HEK293 (cell line): ENCODE data around the gene PKNOX1.

Source experiments
- BCL11B ChIP-seq: fragments of 450-650 bp; formaldehyde crosslinking; IDR thresholded peaks from 2 replicates; pipeline ENCODE4 v1.5.1; 2016; ENCODE audit warnings: low read depth, missing biosample characterization, missing genetic modification characterization
- IKZF3 ChIP-seq: fragments of 450-650 bp; IDR thresholded peaks from 2 replicates; pipeline ENCODE4 v1.5.0; 2018; ENCODE audit warnings: missing biosample characterization, mild to moderate bottlenecking, missing genetic modification characterization, moderate library complexity
- KLF8 ChIP-seq: fragments of 450-650 bp; formaldehyde crosslinking; IDR thresholded peaks from 2 replicates; pipeline ENCODE4 v1.5.1; 2016; ENCODE audit warnings: missing biosample characterization, missing genetic modification characterization
- REPIN1 ChIP-seq: fragments of 450-650 bp; formaldehyde crosslinking; IDR thresholded peaks from 2 replicates; pipeline ENCODE4 v1.5.1; 2017; ENCODE audit warnings: missing biosample characterization, missing genetic modification characterization, low read depth
- SCRT1 ChIP-seq: fragments of 450-650 bp; formaldehyde crosslinking; IDR thresholded peaks from 2 replicates; pipeline ENCODE4 v1.5.1; 2016; ENCODE audit warnings: missing biosample characterization, missing genetic modification characterization, borderline replicate concordance
- ZFP37 ChIP-seq: fragments of 450-650 bp; formaldehyde crosslinking; IDR thresholded peaks from 2 replicates; pipeline ENCODE4 v1.5.1; 2016; ENCODE audit warnings: missing biosample characterization, missing genetic modification characterization
- ZNF114 ChIP-seq: fragments of 450-650 bp; formaldehyde crosslinking; IDR thresholded peaks from 2 replicates; pipeline ENCODE4 v1.5.0; 2017; ENCODE audit warnings: missing biosample characterization, missing genetic modification characterization
- ZNF214 ChIP-seq: fragments of 450-650 bp; formaldehyde crosslinking; IDR thresholded peaks from 2 replicates; pipeline ENCODE4 v1.5.1; 2017; ENCODE audit warnings: missing biosample characterization, mild to moderate bottlenecking, missing genetic modification characterization, borderline replicate concordance
- ZNF23 ChIP-seq: fragments of 450-650 bp; formaldehyde crosslinking; IDR thresholded peaks from 2 replicates; pipeline ENCODE4 v1.5.1; 2016; ENCODE audit warnings: missing biosample characterization, missing genetic modification characterization, borderline replicate concordance
- ZNF366 ChIP-seq: fragments of 450-650 bp; formaldehyde crosslinking; conservative IDR thresholded peaks from 2 replicates; pipeline ENCODE4 v1.5.1; 2016; ENCODE audit warnings: missing biosample characterization, missing genetic modification characterization
- ZNF416 ChIP-seq: fragments of 450-650 bp; formaldehyde crosslinking; IDR thresholded peaks from 2 replicates; pipeline ENCODE4 v1.5.1; 2016; ENCODE audit warnings: missing biosample characterization, missing genetic modification characterization
- ZNF423 ChIP-seq: fragments of 450-650 bp; formaldehyde crosslinking; IDR thresholded peaks from 2 replicates; pipeline ENCODE4 v1.5.1; 2016; ENCODE audit warnings: missing biosample characterization, missing genetic modification characterization
- ZNF48 ChIP-seq: fragments of 450-650 bp; formaldehyde crosslinking; IDR thresholded peaks from 2 replicates; pipeline ENCODE4 v1.5.1; 2016; ENCODE audit warnings: missing biosample characterization, missing genetic modification characterization
- ZNF514 ChIP-seq: fragments of 450-650 bp; formaldehyde crosslinking; IDR thresholded peaks from 2 replicates; pipeline ENCODE4 v1.5.1; 2016; ENCODE audit warnings: missing biosample characterization, missing genetic modification characterization
- ZNF664 ChIP-seq: fragments of 450-650 bp; formaldehyde crosslinking; IDR thresholded peaks from 2 replicates; pipeline ENCODE4 v1.5.1; 2016; ENCODE audit warnings: missing biosample characterization, missing genetic modification characterization
- ZNF701 ChIP-seq: fragments of 450-650 bp; formaldehyde crosslinking; IDR thresholded peaks from 2 replicates; pipeline ENCODE4 v1.5.1; 2016; ENCODE audit warnings: missing biosample characterization, missing genetic modification characterization
- ZNF747 ChIP-seq: fragments of 450-650 bp; formaldehyde crosslinking; IDR thresholded peaks from 2 replicates; pipeline ENCODE4 v1.5.1; 2016; ENCODE audit warnings: missing biosample characterization, missing genetic modification characterization
- TF ChIP-seq, protein P1 (sequence below): fragments of 450-650 bp; formaldehyde crosslinking; IDR thresholded peaks from 2 replicates; pipeline ENCODE4 v1.5.1; 2016; ENCODE audit warnings: missing biosample characterization, missing genetic modification characterization
- TF ChIP-seq, protein P2 (sequence below): fragments of 450-650 bp; formaldehyde crosslinking; IDR thresholded peaks from 2 replicates; pipeline ENCODE4 v1.5.1; 2016; ENCODE audit warnings: missing biosample characterization, missing genetic modification characterization, low read depth
- TF ChIP-seq, protein P3 (sequence below): fragments of 450-650 bp; formaldehyde crosslinking; IDR thresholded peaks from 2 replicates; pipeline ENCODE4 v1.5.1; 2016; ENCODE audit warnings: missing biosample characterization, missing genetic modification characterization
- TF ChIP-seq, protein P4 (sequence below): fragments of 450-650 bp; formaldehyde crosslinking; IDR thresholded peaks from 2 replicates; pipeline ENCODE4 v1.5.1; 2016; ENCODE audit warnings: missing biosample characterization, missing genetic modification characterization, borderline replicate concordance
- TF ChIP-seq, protein P5 (sequence below): fragments of 450-650 bp; formaldehyde crosslinking; IDR thresholded peaks from 2 replicates; pipeline ENCODE4 v1.5.1; 2017; ENCODE audit warnings: missing biosample characterization, missing genetic modification characterization
- TF ChIP-seq, protein P6 (sequence below): fragments of 450-650 bp; formaldehyde crosslinking; IDR thresholded peaks from 2 replicates; pipeline ENCODE4 v1.5.1; 2016; ENCODE audit warnings: missing biosample characterization, missing genetic modification characterization

Gene PKNOX1

DNA sequence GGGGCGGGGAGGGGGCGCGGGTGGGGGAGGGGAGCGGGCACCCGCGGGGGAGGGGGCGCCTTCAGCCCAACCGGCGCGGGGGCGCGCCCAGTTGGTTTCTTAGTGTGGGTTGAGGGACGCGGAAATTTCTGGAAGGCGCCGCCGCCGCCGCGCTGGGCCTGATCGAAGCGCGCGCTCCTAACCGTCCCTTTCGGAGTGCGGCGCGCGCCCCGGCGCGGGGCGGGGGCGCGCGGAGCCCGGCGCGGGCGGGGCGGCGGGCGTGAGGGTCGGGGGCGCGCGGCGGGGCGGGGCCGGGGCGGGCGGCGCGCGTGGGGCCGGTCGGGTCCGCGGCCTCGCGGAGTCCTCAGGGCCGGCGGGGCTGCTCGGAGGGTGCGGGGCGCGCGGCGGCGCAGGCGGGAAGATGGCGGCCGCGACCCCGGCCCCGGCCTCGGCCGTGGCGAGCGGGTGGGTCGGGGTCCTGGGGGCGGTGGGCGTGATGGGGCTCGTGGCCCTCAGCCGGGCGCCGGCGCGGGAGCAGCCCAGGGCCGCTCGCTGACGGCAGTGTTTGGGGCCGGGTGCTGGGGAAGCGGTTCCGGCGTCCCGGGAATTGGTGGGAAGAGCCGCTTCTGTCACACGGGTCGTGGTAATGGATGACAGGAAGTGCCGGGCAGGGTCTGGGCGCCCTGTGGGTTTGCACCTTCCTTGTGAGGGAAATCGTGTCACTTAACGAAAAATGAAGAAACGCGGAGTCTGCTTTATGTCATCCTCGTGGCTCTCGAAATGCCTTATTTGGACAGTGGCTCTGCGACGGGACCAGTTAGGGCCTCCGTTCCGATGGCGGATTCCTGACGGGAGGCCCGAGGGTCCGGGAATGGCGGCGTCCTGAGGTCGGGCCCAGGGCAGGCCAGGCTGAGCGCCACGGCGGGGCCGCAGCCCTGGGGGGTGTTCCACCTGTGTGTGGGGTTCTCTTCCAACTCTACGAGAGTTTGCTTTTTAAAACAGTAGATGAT, 764 bp downstream of the PKNOX1 start (continued):
- no peak for TF ChIP-seq ZNF416 (tag by site-specific recombination)
- TF ChIP-seq, protein P1, sequence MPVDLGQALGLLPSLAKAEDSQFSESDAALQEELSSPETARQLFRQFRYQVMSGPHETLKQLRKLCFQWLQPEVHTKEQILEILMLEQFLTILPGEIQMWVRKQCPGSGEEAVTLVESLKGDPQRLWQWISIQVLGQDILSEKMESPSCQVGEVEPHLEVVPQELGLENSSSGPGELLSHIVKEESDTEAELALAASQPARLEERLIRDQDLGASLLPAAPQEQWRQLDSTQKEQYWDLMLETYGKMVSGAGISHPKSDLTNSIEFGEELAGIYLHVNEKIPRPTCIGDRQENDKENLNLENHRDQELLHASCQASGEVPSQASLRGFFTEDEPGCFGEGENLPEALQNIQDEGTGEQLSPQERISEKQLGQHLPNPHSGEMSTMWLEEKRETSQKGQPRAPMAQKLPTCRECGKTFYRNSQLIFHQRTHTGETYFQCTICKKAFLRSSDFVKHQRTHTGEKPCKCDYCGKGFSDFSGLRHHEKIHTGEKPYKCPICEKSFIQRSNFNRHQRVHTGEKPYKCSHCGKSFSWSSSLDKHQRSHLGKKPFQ (tag by site-specific recombination): no peak
- peak; percentile 58 for TF ChIP-seq KLF8
- no peak for TF ChIP-seq ZNF366 (tag by site-specific recombination)
- TF ChIP-seq SCRT1: no peak
- TF ChIP-seq ZFP37 (tag by site-specific recombination): no peak
- TF ChIP-seq ZNF114 (tag by site-specific recombination): no peak
- TF ChIP-seq ZNF423 (tag by site-specific recombination): no peak
- TF ChIP-seq, protein P2, sequence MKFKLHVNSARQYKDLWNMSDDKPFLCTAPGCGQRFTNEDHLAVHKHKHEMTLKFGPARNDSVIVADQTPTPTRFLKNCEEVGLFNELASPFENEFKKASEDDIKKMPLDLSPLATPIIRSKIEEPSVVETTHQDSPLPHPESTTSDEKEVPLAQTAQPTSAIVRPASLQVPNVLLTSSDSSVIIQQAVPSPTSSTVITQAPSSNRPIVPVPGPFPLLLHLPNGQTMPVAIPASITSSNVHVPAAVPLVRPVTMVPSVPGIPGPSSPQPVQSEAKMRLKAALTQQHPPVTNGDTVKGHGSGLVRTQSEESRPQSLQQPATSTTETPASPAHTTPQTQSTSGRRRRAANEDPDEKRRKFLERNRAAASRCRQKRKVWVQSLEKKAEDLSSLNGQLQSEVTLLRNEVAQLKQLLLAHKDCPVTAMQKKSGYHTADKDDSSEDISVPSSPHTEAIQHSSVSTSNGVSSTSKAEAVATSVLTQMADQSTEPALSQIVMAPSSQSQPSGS (tag by site-specific recombination): no peak
- TF ChIP-seq, protein P3, sequence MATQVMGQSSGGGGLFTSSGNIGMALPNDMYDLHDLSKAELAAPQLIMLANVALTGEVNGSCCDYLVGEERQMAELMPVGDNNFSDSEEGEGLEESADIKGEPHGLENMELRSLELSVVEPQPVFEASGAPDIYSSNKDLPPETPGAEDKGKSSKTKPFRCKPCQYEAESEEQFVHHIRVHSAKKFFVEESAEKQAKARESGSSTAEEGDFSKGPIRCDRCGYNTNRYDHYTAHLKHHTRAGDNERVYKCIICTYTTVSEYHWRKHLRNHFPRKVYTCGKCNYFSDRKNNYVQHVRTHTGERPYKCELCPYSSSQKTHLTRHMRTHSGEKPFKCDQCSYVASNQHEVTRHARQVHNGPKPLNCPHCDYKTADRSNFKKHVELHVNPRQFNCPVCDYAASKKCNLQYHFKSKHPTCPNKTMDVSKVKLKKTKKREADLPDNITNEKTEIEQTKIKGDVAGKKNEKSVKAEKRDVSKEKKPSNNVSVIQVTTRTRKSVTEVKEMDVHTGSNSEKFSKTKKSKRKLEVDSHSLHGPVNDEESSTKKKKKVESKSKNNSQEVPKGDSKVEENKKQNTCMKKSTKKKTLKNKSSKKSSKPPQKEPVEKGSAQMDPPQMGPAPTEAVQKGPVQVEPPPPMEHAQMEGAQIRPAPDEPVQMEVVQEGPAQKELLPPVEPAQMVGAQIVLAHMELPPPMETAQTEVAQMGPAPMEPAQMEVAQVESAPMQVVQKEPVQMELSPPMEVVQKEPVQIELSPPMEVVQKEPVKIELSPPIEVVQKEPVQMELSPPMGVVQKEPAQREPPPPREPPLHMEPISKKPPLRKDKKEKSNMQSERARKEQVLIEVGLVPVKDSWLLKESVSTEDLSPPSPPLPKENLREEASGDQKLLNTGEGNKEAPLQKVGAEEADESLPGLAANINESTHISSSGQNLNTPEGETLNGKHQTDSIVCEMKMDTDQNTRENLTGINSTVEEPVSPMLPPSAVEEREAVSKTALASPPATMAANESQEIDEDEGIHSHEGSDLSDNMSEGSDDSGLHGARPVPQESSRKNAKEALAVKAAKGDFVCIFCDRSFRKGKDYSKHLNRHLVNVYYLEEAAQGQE (tag by site-specific recombination): 0 out of 2 replicates have a peak, but pooled peaks have one; percentile 24
- TF ChIP-seq REPIN1 (tag by site-specific recombination): no peak
- TF ChIP-seq BCL11B (tag by site-specific recombination): no peak
- no peak for TF ChIP-seq ZNF747
- no peak for TF ChIP-seq ZNF514
- TF ChIP-seq ZNF23 (tag by site-specific recombination): no peak
- TF ChIP-seq, protein P4, sequence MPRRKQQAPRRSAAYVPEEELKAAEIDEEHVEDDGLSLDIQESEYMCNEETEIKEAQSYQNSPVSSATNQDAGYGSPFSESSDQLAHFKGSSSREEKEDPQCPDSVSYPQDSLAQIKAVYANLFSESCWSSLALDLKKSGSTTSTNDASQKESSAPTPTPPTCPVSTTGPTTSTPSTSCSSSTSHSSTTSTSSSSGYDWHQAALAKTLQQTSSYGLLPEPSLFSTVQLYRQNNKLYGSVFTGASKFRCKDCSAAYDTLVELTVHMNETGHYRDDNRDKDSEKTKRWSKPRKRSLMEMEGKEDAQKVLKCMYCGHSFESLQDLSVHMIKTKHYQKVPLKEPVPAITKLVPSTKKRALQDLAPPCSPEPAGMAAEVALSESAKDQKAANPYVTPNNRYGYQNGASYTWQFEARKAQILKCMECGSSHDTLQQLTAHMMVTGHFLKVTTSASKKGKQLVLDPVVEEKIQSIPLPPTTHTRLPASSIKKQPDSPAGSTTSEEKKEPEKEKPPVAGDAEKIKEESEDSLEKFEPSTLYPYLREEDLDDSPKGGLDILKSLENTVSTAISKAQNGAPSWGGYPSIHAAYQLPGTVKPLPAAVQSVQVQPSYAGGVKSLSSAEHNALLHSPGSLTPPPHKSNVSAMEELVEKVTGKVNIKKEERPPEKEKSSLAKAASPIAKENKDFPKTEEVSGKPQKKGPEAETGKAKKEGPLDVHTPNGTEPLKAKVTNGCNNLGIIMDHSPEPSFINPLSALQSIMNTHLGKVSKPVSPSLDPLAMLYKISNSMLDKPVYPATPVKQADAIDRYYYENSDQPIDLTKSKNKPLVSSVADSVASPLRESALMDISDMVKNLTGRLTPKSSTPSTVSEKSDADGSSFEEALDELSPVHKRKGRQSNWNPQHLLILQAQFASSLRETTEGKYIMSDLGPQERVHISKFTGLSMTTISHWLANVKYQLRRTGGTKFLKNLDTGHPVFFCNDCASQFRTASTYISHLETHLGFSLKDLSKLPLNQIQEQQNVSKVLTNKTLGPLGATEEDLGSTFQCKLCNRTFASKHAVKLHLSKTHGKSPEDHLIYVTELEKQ (tag by site-specific recombination): no peak
- TF ChIP-seq, protein P5, sequence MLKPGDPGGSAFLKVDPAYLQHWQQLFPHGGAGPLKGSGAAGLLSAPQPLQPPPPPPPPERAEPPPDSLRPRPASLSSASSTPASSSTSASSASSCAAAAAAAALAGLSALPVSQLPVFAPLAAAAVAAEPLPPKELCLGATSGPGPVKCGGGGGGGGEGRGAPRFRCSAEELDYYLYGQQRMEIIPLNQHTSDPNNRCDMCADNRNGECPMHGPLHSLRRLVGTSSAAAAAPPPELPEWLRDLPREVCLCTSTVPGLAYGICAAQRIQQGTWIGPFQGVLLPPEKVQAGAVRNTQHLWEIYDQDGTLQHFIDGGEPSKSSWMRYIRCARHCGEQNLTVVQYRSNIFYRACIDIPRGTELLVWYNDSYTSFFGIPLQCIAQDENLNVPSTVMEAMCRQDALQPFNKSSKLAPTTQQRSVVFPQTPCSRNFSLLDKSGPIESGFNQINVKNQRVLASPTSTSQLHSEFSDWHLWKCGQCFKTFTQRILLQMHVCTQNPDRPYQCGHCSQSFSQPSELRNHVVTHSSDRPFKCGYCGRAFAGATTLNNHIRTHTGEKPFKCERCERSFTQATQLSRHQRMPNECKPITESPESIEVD (tag by site-specific recombination): no peak
- peak; percentile 66 for TF ChIP-seq IKZF3 (tag by site-specific recombination)
- no peak for TF ChIP-seq ZNF701 (tag by site-specific recombination)
- TF ChIP-seq ZNF48 (tag by site-specific recombination): no peak
- TF ChIP-seq, protein P6, sequence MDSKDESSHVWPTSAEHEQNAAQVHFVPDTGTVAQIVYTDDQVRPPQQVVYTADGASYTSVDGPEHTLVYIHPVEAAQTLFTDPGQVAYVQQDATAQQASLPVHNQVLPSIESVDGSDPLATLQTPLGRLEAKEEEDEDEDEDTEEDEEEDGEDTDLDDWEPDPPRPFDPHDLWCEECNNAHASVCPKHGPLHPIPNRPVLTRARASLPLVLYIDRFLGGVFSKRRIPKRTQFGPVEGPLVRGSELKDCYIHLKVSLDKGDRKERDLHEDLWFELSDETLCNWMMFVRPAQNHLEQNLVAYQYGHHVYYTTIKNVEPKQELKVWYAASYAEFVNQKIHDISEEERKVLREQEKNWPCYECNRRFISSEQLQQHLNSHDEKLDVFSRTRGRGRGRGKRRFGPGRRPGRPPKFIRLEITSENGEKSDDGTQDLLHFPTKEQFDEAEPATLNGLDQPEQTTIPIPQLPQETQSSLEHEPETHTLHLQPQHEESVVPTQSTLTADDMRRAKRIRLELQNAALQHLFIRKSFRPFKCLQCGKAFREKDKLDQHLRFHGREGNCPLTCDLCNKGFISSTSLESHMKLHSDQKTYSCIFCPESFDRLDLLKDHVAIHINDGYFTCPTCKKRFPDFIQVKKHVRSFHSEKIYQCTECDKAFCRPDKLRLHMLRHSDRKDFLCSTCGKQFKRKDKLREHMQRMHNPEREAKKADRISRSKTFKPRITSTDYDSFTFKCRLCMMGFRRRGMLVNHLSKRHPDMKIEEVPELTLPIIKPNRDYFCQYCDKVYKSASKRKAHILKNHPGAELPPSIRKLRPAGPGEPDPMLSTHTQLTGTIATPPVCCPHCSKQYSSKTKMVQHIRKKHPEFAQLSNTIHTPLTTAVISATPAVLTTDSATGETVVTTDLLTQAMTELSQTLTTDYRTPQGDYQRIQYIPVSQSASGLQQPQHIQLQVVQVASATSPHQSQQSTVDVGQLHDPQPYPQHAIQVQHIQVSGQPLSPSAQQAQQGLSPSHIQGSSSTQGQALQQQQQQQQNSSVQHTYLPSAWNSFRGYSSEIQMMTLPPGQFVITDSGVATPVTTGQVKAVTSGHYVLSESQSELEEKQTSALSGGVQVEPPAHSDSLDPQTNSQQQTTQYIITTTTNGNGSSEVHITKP (tag by site-specific recombination): peak; percentile 87
- TF ChIP-seq ZNF214 (tag by site-specific recombination): no peak
- no peak for TF ChIP-seq ZNF664 (tag by site-specific recombination)
